Liver (tissue), 9 donors: Measurements from ENCODE around the gene BTLA. TPM values are rescaled to one million over a fixed set of nuclear protein-coding genes. Genes with fewer than 3 reads are reported as not detected.
"Not testable (repeated sequence)": the region's sequence is repeated elsewhere in the genome, so short reads cannot be mapped to it uniquely, and the experiment has no call there.

Experiments
- DNase-seq: peaks from one replicate; pipeline ENCODE4 v3.0.0-alpha.2; 2017; ENCODE audit warnings: low spot score
- H3K27ac ChIP-seq, 2 donors: one replicate each; pipeline ENCODE4 v1.7.0; 2013; ENCODE audit warnings: inconsistent platforms in 2 of 2, low read length in 2 of 2, control low read depth in 1 of 2, low read depth in 1 of 2, mild to moderate bottlenecking in 1 of 2
- H3K27me3 ChIP-seq, 4 donors: one replicate each; pipeline versions ENCODE4 v1.6.1 to v1.7.0; 2013; ENCODE audit warnings: low read length in 3 of 4, inconsistent platforms in 1 of 4, mild to moderate bottlenecking in 1 of 4, moderate library complexity in 1 of 4; ENCODE audit not compliant: control insufficient read depth in 4 of 4, insufficient read depth in 4 of 4
- H3K36me3 ChIP-seq, 4 donors: one replicate each; pipeline versions ENCODE4 v1.6.1 to v1.7.0; 2013; ENCODE audit warnings: low read length in 3 of 4, mild to moderate bottlenecking in 3 of 4, low read depth in 1 of 4, moderate library complexity in 1 of 4; ENCODE audit not compliant: control insufficient read depth in 4 of 4, insufficient read depth in 3 of 4
- H3K4me1 ChIP-seq, 4 donors: one replicate each; pipeline versions ENCODE4 v1.6.1 to v1.7.0; 2013; ENCODE audit warnings: low read length in 3 of 4, mild to moderate bottlenecking in 3 of 4, moderate library complexity in 1 of 4; ENCODE audit not compliant: control insufficient read depth in 4 of 4, insufficient read depth in 4 of 4
- H3K4me3 ChIP-seq, 3 donors: one replicate each; pipeline versions ENCODE4 v1.6.1 to v1.7.0; 2013; ENCODE audit warnings: low read length in 3 of 3, control low read depth in 1 of 3, low read depth in 1 of 3, mild to moderate bottlenecking in 1 of 3
- H3K9ac ChIP-seq, 2 donors: one replicate each; pipeline ENCODE4 v1.7.0; 2013; ENCODE audit warnings: low read length in 2 of 2, mild to moderate bottlenecking in 2 of 2, moderate library complexity in 2 of 2, control low read depth in 1 of 2, low read depth in 1 of 2
- H3K9me3 ChIP-seq, 4 donors: one replicate each; pipeline versions ENCODE4 v1.6.1 to v1.7.0; 2013; ENCODE audit warnings: low read length in 3 of 4; ENCODE audit not compliant: control insufficient read depth in 4 of 4
- ATF3 ChIP-seq: IDR thresholded peaks from 2 replicates; pipeline ENCODE4 v1.6.1; 2016; ENCODE audit warnings: antibody characterized with exemption
- CTCF ChIP-seq: fragments of 150-350 bp; IDR thresholded peaks from 2 replicates; pipeline ENCODE4 v1.5.1; 2017; ENCODE audit warnings: improper control_type of control experiment, low read depth, low read length; ENCODE audit not compliant: missing input control
- EGR1 ChIP-seq, 2 donors: IDR thresholded peaks; 2 replicates each; pipeline ENCODE4 v1.6.1; 2016 to 2018; ENCODE audit warnings: antibody characterized with exemption in 2 of 2, low read depth in 2 of 2
- FOXA1 ChIP-seq: IDR thresholded peaks from 2 replicates; pipeline ENCODE4 v1.6.1; 2016; ENCODE audit warnings: antibody characterized with exemption
- FOXA2 ChIP-seq: IDR thresholded peaks from 2 replicates; pipeline ENCODE4 v1.6.1; 2016; ENCODE audit warnings: antibody characterized with exemption
- GABPA ChIP-seq, 2 donors: IDR thresholded peaks in 1 of 2; conservative IDR thresholded peaks in 1 of 2; 2 replicates each; pipeline ENCODE4 v1.6.1; 2016; ENCODE audit warnings: antibody characterized with exemption in 2 of 2, mild to moderate bottlenecking in 1 of 2, moderate library complexity in 1 of 2
- HNF4A ChIP-seq, 2 donors: conservative IDR thresholded peaks; 2 replicates each; pipeline ENCODE4 v1.6.1; 2016; ENCODE audit warnings: antibody characterized with exemption in 2 of 2, mild to moderate bottlenecking in 2 of 2
- HNF4G ChIP-seq: IDR thresholded peaks from 2 replicates; pipeline ENCODE4 v1.6.1; 2016; ENCODE audit warnings: antibody characterized with exemption
- JUND ChIP-seq, 2 donors: IDR thresholded peaks; 2 replicates each; pipeline ENCODE4 v1.6.1; 2016; ENCODE audit warnings: antibody characterized with exemption in 2 of 2
- MAX ChIP-seq: IDR thresholded peaks from 2 replicates; pipeline ENCODE4 v1.6.1; 2016; ENCODE audit warnings: antibody characterized with exemption
- RAD21 ChIP-seq, 2 donors: IDR thresholded peaks; 2 replicates each; pipeline ENCODE4 v1.6.1; 2016; ENCODE audit warnings: antibody characterized with exemption in 2 of 2, mild to moderate bottlenecking in 2 of 2
- REST ChIP-seq: IDR thresholded peaks from 2 replicates; pipeline ENCODE4 v1.6.1; 2016; ENCODE audit warnings: antibody characterized with exemption, mild to moderate bottlenecking
- RXRA ChIP-seq, 2 donors: IDR thresholded peaks; 2 replicates each; pipeline ENCODE4 v1.6.1; 2017 to 2018; ENCODE audit warnings: antibody characterized with exemption in 2 of 2, mild to moderate bottlenecking in 1 of 2
- SP1 ChIP-seq: IDR thresholded peaks from 2 replicates; pipeline ENCODE4 v1.6.1; 2018; ENCODE audit warnings: antibody characterized with exemption, mild to moderate bottlenecking
- TAF1 ChIP-seq: conservative IDR thresholded peaks from 2 replicates; pipeline ENCODE4 v1.6.1; 2016; ENCODE audit warnings: antibody characterized with exemption, mild to moderate bottlenecking
- YY1 ChIP-seq: IDR thresholded peaks from 2 replicates; pipeline ENCODE4 v1.6.1; 2016; ENCODE audit warnings: antibody characterized with exemption, mild to moderate bottlenecking
- WGBS: extraction: QIAGEN DNeasy Blood & Tissue Kit; methylation state at CpG from one replicate; pipeline ENCODE4 v1.1.7; 2013; 5-methylcytosine and 5-hydroxymethylcytosine counted together
- polyA plus RNA-seq, 2 donors: library from polyadenylated mRNA; stranded (reverse) in 1 of 2; unstranded in 1 of 2; fragments of 200-250 nt in 1 of 2; fragments of >200 nt in 1 of 2; fragmentation: Nextera tagmentation in 1 of 2; extraction: Ambion mirVana in 1 of 2; gene quantifications; one replicate each; pipeline versions ENCODE4 v1.2.1 to v1.2.3, GENCODE V29; 2013 to 2015
- total RNA-seq, 2 donors: library from RNA; depleted of rRNA; stranded (reverse); fragments of >200 nt; gene quantifications; one replicate each; pipeline ENCODE4 v1.2.3, GENCODE V29; 2014
- donor health status: healthy.
- donor health status: healthy.
- donor health status: healthy.
- donor health status: healthy.
- donor health status: healthy.

Gene BTLA
- total and polyA plus RNA-seq, 4 donors = 0.08 to 0.43 (median 0.27) TPM

- Histone ChIP-seq H3K4me3 (no peak overlapping the region), H3K27ac (no peak overlapping the region)
Measured at GRCh38 chr3:112496366-112497067, 2.8 kb downstream of the BTLA start.

GRCh38 chr3:112494448-112494767, 4.9 kb downstream of the BTLA start:
- H3K4me1 ChIP-seq, DNase-seq, H3K9me3 ChIP-seq, H3K4me3 ChIP-seq, H3K36me3 ChIP-seq, H3K9ac ChIP-seq, H3K27ac ChIP-seq, H3K27me3 ChIP-seq: not testable (repeated sequence)
- WGBS = 91% methylated on average over 3 of the region's 3 CpGs

More at GRCh38 chr3:112496366-112497067, 2.8 kb downstream of the BTLA start:
- no peak for DNase-seq
- WGBS = 84% methylated on average over 5 of the region's 5 CpGs
- TF ChIP-seq HNF4G (no peak), JUND (IDR thresholded peaks at IDR 0.05) (no peak), ATF3 (no peak), FOXA1 (no peak), YY1 (no peak), HNF4A (conservative IDR thresholded peaks at IDR 0.05) (no peak), RXRA (IDR thresholded peaks at IDR 0.05) (no peak), RAD21 (IDR thresholded peaks at IDR 0.05) (no peak)
- Histone ChIP-seq H3K4me1 (no peaks in the 10 kb centered on the region), H3K27me3 (no peaks in the 10 kb centered on the region), H3K36me3 (no peaks in the 10 kb centered on the region), H3K9ac (no peak overlapping the region), H3K9me3 (no peaks in the 10 kb centered on the region)

GRCh38 chr3:112492124-112492523, 7.1 kb downstream of the BTLA start:
- DNase-seq = no peak
- Histone ChIP-seq H3K4me3 (no peak overlapping the region), H3K9me3 (no peaks in the 10 kb centered on the region), H3K27ac (no peak overlapping the region), H3K36me3 (no peaks in the 10 kb centered on the region), H3K27me3 (no peaks in the 10 kb centered on the region), H3K4me1 (no peaks in the 10 kb centered on the region), H3K9ac (no peak overlapping the region)
- 91% methylated on average over 1 of the region's 1 CpG for WGBS
- TF ChIP-seq REST = no peak

- Histone ChIP-seq H3K27ac (no peak overlapping the region), H3K27me3 (no peaks in the 10 kb centered on the region), H3K4me3 (no peak overlapping the region), H3K9ac (no peak overlapping the region), H3K9me3 (no peaks in the 10 kb centered on the region), H3K36me3 (no peaks in the 10 kb centered on the region), H3K4me1 (no peaks in the 10 kb centered on the region)
- no peak for DNase-seq
- no peak for TF ChIP-seq JUND (IDR thresholded peaks at IDR 0.05)
- no peak for TF ChIP-seq CTCF
- no peak for TF ChIP-seq MAX
- no peak for TF ChIP-seq ATF3
- no peak for TF ChIP-seq FOXA1
- TF ChIP-seq GABPA (IDR thresholded peaks at IDR 0.05 in 1 of 2, conservative IDR thresholded peaks at IDR 0.05 in 1 of 2) = no peak
- no peak for TF ChIP-seq TAF1
- TF ChIP-seq FOXA2 = no peak
- TF ChIP-seq EGR1 (IDR thresholded peaks at IDR 0.05; ENCODE audit: low read depth in 2 of 2) = no peak
- no peak for TF ChIP-seq RXRA (IDR thresholded peaks at IDR 0.05)
- TF ChIP-seq SP1 = no peak
- no peak for TF ChIP-seq HNF4A (conservative IDR thresholded peaks at IDR 0.05)
Measured at GRCh38 chr3:112491373-112491772, 7.9 kb downstream of the BTLA start.
